Renal cortex interstitium (tissue), 15 donors: Measurements from ENCODE around the gene RASGEF1C. TPM values are rescaled to one million over a fixed set of nuclear protein-coding genes. Genes with fewer than 3 reads are reported as not detected.
A peak's percentile ranks its signal among the peaks of the same experiment; 100 is the strongest.

Experiments
- DNase-seq, 11 donors: peaks; one replicate each; pipeline ENCODE4 v3.0.0-alpha.2; 2013; ENCODE audit warnings: low read depth in 9 of 11, low spot score in 4 of 11; ENCODE audit errors: extremely low read depth in 1 of 11
- long read RNA-seq, 16 experiments: transcript quantifications; one replicate each; lab custom pipeline, GENCODE V29; 2026
- polyA plus RNA-seq, 3 donors: library from polyadenylated mRNA; unstranded; fragments of 120-200 nt; gene quantifications; one replicate each; pipeline ENCODE4 v1.2.1, GENCODE V29; 2013; ENCODE audit not compliant: insufficient read length in 3 of 3

Gene RASGEF1C
- under 1 TPM; 0.36 to 0.76 (median 0.57) TPM for polyA plus RNA-seq
- long read RNA-seq, donor 1 = 0 reads
- long read RNA-seq, donor 2 = 0 reads
- long read RNA-seq, donor 3 = 0 reads
- long read RNA-seq, donor 4 = 0 reads
- long read RNA-seq, donor 5 = 0 reads
- long read RNA-seq, donor 6 = 0 reads
- long read RNA-seq, donor 7, partial matches to known transcripts = 0 of 1 reads
- long read RNA-seq, donor 7, other reads (novel, unspliced or antisense) = 0 of 1 reads
- long read RNA-seq, donor 8 = 0 reads
- long read RNA-seq, donor 9 = 0 reads
- long read RNA-seq, donor 10 = 0 reads
- long read RNA-seq, donor 11 = 0 reads
- long read RNA-seq, donor 12 = 0 reads
- long read RNA-seq, donor 13 = 0 reads
- long read RNA-seq, donor 14 = 0 reads
- long read RNA-seq, donor 15 = 0 reads
- long read RNA-seq, donor 16, partial matches to known transcripts = 0 of 1 reads
- long read RNA-seq, donor 16, other reads (novel, unspliced or antisense) = 0 of 1 reads

DNA sequence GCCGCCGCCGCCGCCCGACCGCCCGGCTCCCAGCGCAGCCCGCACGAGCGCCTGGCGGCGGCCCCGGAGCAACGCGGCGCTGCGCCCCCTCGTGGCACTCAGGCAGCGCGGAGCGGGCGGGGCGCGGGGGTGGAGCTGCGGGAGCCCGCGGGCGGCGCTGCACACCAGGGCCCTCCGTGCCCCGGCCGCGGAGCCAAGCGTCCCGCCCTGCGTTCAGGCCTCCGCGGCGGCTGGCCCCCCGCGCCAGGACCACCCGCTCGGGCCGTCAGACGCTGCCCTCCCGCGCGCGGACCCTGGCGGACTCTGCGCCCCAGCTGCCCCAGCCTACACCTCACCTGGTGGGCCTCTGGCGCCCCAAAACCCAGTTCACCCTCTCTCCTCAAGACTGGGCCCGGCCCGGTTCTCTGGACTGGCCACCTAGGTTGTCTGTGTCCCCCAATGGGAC, at the start of gene RASGEF1C:
Gene RASGEF1C, minus strand, starts transcription at position 75 of the 445 bp plus-strand sequence. CDS start 71,159 bp downstream, outside the sequence.
- DNase-seq = peak; percentile 31 to 73 (median 55)

DNA sequence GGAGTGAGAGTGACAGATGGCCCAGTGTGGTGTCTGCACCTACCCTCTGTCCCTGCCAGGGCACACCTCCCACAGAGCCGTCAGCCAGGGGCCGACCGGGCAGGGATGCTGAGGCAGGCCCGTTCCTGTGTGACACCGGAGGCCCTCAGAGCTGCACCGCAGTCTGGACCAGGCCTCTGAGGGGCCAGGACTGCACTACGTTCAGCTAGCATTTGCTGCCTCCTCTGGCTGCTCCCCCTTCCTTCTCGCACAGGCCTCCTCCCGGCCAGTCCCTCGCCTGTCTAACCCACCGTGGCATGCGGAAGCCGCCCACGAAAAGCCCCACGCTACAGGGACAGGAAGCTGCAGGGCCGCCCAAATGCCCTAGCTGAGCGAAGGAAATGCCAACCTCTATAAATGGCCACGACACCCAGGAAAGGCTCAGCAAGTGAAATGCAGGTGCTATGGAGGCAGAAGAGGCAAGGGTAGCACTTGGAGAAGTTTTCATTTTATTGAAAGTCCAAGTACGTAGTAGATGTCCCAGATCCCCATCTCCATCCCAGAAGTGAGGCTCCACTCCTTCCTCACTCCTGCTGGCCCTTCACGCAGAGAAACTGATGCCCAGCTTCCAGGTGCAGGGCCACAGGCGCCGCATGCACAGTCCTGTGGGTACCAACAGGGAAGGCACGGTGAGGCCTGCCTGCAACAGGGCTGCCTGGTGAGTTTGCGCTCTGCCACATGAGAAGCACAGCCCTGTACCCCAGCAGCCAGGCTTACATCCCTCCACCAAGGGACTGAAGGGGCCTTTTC, 44.2 kb upstream of the RASGEF1C start:
- DNase-seq = no peak

DNA sequence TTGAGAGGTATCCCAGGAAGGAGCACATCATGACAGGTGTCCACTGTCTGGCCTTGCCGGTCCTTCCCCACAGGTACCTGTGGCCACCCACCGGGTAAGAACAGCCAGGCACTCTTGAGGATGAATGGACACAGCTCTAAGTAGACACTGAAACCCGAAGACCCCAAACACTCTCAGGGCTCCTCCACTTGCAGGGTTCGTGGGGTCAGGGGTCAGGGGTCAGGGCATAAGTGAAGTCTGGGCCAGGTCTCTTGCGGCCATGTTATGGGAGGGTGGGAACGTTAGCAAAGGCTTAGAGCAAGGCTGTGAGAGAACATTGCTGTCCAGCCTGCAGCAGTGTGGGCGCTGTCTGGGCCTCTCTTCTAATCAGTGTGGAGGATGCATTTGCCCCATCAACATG, 42.9 kb upstream of the RASGEF1C start:
- DNase-seq = no peak

DNA sequence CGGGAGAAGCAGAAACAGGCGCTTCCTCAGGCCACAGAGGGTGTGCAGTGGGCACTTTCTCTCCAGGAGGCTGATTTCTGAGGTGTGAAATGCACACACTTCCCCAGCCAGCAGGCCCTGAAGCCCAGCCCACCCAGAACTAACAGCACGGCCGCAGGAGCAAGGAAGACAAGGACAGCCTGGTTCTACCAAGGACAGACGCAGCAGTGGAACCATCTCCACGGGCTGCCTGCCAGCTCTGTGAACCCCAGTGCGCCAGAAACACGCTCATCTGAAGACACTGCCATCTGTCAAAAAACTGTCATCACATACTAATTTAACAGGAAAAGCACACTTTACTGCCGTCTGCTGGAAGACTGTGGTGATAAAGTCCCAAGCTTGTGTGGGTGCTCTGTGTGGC, 42.1 kb upstream of the RASGEF1C start:
- DNase-seq = no peak

DNA sequence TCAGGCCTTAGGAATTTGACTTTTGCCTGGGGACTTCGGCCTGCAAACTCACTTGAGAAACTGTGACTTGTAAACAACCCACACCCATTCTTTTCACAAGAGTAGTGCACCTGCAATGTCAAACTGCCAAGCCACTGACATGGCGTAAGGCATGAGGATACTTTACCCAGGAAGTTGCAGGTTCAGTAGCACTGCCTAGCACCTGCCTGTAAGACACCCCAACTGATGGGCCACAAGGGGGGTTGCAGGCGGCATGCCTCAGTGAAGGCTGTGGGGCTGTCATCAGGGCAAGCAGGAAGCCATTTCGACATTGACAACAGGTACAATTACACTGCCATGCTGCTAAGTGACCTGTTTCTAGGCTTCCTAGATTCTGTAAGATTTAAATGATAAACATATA, 41.3 kb upstream of the RASGEF1C start:
- DNase-seq = no peak

DNA sequence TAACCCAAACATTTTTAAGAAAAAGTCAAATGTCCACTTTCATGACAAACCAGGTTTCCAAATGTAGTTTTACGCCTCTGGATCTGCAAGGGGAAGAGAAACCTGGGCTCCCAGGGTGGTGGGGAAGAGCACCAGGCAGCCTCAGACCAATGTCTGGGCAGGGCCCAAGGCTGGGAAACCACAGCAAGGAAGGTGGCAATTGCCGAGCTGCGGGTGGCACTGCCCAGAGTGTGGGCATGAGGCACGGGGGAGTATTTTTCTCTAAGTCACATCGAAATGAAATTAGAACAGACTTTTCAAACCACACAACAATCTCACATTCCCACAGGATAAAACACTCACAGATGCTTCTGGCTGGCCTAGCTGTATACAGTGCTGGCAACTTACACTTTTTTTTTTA, 32.6 kb upstream of the RASGEF1C start:
- no peak for DNase-seq

DNA sequence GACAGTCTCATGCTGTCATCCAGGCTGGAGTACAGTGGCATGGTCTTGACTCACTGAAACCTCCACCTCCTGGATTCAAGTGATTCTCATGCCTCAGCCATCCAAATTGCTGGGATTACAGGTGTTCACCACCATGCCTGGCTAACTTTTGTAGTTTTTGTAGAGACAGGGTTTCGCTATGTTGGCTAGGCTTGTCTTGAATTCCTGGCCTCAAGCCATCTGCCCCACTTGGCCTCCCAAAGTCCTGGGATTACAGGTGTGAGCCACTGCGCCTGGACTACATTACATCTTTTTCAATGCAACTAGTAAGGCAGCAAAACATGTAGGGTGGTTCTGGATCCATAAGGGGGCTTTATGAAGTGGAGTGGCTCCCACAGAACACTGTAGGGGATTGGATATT, 29.6 kb upstream of the RASGEF1C start:
- DNase-seq = no peak

DNA sequence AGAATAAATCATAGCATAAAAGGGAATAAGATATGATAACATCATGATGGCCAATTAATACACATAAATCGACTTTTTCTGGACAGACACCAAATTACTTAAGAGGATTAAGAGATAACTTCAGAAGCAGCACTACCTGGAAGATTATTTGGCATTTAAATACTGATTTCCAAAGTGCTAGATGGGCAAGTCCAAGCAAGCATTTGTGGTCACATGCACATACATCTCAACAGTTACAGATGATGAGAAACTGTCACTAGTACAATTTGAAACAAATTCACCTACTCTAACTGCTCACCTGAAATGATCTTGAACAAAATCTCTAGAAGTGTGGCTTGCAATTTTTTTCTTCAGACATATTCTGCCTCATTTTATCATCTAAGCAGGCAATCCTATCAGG, 26.8 kb upstream of the RASGEF1C start:
- no peak for DNase-seq

DNA sequence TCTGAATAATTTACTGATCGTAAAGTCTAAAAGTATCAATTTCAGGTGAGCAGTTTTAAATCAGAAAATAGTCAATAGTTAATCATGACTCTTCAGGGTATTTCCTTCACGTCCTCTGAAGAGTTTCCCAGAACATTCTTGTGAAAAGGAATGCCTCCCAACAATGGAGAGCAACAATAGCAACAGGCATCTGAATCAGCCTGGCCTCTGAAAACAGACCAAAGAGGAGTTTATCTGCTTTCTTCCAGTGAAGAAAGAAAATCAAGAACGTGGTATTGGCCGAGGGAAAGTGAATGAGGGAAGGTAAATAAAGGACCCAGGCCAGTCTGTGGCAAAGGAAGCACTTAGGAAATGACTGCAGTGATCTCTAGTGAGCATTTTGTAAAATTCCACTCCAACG, 26.1 kb upstream of the RASGEF1C start:
- no peak for DNase-seq

DNA sequence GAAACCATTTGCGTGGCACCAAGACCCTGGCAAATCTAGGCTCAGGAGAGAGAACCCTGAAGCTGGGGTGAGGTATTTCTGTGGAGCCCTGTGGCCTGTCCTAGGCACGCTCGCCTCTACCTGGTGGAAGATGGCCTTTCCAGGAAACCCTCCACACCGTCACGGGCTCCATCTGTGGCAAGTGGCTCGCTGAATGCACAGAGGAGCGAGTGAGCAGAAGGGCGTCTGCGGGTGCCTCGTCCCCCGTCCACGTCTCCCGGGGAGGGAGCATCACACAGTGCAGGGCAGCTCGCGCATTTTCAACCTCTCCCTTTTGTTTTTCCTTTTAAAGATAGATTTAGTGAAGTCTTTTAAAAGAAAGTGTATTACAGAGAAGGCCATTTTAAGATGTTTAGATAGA, 25.3 kb upstream of the RASGEF1C start:
- no peak for DNase-seq

DNA sequence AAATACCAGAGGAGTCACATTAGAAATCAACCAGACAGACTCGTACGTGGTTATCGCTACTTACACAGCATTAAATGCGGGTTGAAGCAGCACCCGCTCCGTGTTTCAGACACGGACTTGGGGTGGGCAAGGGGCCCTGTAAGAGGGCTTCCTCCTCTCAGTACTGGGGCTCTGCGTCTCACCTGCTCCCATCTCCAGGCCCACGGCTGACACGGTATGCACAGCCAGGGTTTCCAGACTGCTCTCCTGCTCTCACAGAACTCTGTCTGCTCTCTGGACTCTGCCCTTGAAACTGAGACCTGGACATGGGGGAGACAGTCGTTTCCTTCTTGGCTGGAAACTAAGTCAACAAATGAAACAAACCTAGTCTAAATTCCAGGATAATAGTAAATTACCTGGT, 24.7 kb upstream of the RASGEF1C start:
- peak in 1 of 11 donors; percentile 29 for DNase-seq

DNA sequence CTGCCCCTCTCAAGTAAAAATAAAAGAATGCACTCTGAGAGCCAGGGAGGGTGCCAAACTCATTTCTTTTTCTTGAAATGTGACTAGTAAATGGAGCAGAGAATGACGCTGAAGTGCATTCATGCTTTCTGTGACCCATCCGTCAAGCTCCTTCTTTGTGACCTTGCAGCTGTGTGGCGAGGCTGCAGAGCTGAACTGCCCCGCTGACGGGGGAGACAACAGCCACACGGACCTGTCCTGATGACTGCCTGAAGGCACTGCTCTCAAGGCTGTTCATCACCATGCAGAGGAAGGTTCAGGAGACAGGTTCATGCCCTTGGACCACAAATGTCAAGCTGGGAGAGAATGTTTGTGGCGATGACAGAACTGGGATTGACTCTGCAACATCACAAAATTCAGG, 21.0 kb upstream of the RASGEF1C start:
- no peak for DNase-seq

DNA sequence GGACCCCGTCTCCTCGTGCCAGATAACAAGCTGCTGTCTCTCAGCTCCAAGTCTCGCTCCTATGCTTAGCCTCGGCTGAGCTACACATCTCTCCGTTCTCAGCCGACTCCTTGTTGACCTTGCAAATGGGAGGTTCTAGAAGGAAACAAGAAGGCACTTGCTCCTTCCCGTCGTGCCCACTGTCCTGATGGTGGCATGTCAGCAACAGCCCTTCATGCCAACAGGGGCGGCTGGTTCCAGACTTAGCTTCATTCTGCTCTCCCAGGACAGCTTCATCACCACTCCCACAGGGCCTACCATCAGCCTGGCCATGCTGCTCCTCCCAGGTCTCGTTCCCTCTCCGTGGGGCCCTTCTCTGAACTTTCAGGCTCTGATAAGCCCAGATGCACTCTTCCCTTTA, 13.0 kb upstream of the RASGEF1C start:
- no peak for DNase-seq

DNA sequence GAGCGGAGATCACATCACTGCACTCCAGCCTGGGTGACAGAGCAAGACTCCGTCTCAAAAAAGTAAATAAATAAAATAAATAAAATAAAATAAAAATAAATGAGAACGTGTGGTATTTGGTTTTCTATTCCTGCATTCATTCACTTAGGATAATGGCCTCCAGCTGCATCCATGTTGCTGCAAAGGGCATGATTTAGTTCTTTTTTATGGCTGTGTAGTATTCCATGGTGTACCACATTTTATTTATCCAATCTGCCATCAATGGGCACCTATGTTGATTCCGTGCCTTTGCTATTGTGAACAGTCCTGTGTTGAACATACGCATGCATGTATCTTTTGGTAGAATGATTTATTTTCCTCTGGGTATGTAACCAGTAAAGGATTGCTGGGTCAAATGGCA, 8.8 kb upstream of the RASGEF1C start:
- DNase-seq = no peak

DNA sequence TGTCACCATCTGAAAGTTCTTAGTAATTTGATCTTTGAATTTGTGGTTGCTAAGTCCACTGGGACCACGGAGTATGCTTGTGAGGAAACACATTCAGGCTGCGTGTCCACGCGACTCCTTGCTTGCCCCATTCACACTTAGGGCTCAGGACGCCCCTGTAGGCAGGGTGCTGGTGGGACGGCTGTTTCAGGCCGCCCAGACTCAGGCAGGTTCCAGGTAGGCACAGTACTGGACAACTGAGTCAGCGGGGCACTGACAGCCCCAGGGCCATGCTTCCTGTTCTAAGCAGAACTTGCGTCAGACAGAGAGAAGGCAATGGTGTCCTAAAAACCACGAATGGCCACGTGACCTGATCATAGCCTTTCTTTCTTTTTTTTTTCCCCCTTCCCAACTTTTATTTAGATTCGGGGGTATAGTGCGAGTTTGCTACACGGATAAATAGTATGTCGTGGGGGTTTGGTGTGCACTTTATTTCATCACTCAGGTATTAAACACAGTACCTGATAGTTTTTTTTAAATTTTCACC, 7.7 kb upstream of the RASGEF1C start:
- DNase-seq = no peak

DNA sequence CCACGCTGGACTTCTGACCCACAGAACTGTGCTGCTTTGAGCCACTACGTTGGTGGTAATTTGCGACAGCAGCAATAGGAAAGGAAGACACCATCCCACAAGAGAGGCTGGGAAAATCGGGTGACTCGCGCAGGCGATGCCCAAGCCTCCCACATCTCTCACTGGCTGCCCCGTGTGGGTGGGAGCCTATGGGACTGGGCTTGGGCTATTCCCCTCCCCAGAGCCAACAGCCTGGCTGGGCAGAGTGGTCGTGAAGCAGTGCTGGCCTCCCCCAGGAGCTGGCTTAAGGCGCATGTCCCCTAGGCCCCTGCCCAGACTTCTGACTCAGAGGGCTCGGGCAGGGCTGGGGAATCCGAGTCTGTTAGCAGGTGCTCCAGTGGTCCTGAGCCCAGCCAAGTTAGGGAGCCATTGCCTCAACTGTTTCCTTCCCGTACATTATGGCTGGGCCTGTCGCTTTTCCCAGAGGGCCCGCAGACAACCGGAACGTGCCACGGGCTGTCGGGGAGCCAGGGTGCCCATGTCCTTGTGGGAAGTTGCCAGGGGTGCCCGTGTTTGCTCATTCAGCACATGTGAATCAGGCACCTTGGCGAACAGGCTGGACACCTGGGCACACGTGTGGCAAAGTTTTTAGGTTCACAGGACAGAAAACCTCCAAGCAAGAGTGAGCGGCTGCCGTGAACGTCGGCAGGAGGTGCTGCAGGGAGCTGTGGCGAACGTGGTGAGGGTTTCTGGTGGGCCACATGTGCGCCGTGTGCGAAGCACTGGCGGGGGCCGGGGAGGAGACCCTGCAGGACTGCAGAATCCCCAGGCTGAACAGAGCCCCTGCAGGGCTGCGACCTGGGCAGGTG, 7.0 kb upstream of the RASGEF1C start:
- DNase-seq = no peak

DNA sequence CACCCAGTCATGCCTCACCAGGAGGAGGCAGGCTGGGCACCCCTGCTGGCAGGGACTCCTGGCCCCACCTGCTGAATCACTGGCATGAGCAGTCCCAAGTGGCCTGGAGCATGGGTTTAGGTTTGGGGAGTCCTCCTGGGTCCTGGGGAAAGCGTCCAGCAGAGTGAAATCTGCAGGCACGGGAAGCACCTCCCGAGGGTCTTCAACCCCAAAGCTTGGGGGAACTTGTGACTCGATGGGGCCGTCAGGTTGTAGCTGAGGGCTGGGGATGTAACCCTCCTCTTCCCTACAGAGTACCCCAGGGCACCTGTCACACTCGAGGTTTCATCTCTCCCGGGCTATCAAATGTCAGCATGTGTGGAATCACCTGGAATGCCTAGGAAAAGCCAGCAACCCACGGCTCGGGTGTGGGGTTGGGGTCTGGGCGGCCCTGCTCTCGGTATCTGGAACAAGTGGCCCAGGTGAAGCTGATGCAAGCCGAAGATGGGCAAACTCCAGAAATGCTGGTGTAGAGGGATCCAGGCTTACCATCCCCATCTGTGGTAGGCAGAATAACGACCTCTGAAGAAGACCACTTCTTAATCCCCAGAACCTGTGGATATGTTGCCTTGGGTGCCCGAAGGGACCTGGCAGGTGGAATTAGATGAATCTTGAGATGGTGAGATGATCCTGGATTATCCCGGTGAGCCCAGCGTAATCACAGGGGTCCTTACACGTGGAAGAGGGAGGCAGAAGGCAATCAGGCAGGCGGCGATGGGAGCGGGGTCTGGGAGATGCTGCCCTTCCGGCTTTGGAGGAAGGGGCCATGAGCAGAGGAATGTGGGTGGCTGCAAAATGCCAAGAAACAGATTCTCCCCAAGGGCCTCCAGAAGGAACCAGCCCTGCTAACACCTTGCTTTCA, 6.1 kb upstream of the RASGEF1C start:
- no peak for DNase-seq

DNA sequence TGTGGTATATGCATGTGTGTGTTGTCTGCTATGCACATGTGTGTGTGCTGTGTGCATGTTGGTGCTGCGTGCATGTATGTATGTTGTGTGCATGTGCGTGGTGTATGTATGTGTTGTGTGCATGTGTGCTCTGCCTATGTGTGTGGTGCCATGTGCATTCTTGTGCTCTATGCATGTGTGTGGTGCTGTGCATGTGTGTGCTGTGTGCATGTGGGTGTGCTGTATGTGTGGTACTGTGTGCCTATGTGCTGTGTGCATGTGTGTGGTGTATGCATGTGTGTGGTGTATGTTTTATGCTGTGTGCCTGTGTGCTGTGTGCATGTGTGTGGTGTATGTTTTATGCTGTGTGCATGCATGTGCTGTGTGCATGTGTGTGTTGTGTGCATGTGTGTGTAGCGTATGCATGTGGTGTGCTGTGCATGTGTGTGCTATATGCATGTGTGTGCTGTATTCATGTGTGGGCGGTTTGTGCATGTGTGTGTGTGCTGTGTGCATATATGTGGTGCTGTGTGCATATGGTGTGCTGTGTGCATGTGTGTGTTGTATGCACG, 4.7 kb upstream of the RASGEF1C start:
- no peak for DNase-seq
